PC-9 (cell line): ENCODE results near the gene TM6SF1.

ENCODE experiments used
- EZH2 ChIP-seq: fragments of 200-600 bp; sonication (generic); IDR thresholded peaks from 2 replicates; pipeline ENCODE4 v1.8.0; 2017; ENCODE audit warnings: antibody characterized with exemption, low read depth
- TF ChIP-seq, protein P1 (sequence below): fragments of 200-600 bp; sonication (generic); conservative IDR thresholded peaks from 2 replicates; pipeline ENCODE4 v1.6.1; 2017; ENCODE audit warnings: mixed run types, antibody characterized with exemption, mild to moderate bottlenecking, moderate library complexity

DNA sequence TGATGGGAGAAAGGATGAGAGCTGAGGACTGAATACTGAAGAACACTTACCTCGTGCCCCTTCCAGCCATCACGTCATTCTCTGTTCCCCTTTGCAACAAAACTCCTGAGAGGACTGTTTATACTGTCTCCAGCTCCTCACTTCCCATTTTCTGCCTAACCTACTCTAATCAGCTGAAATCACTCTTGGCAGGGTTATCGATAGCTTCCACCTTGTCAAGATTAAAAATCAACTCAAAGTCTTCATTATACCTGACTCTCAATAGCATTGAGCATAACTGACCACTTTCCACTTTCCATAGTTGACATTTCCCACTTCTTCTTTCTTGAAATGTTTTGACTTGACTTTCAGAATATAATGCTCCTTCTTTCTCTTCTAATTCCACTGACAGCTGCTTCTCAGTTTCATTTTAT lies 44.7 kb upstream of the TM6SF1 start:
- TF ChIP-seq EZH2: no peak
- TF ChIP-seq, protein P1, sequence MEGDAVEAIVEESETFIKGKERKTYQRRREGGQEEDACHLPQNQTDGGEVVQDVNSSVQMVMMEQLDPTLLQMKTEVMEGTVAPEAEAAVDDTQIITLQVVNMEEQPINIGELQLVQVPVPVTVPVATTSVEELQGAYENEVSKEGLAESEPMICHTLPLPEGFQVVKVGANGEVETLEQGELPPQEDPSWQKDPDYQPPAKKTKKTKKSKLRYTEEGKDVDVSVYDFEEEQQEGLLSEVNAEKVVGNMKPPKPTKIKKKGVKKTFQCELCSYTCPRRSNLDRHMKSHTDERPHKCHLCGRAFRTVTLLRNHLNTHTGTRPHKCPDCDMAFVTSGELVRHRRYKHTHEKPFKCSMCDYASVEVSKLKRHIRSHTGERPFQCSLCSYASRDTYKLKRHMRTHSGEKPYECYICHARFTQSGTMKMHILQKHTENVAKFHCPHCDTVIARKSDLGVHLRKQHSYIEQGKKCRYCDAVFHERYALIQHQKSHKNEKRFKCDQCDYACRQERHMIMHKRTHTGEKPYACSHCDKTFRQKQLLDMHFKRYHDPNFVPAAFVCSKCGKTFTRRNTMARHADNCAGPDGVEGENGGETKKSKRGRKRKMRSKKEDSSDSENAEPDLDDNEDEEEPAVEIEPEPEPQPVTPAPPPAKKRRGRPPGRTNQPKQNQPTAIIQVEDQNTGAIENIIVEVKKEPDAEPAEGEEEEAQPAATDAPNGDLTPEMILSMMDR: no peak
